Measurements from ENCODE around the gene KRT35.

GRCh38 chr17:41480136-41480535, 815 bp downstream of the KRT35 start:
- no peak for TF ChIP-seq EZH2 (IDR thresholded peaks at IDR 0.05; ENCODE audit: insufficient read depth, poor library complexity, severe bottlenecking)
- TF ChIP-seq EZH2phosphoT487 (IDR thresholded peaks at IDR 0.05; ENCODE audit: insufficient read depth, low read depth), result no peak
